Right cardiac atrium (tissue), 5 donors: Measurements from ENCODE around the gene UNC50. TPM values are rescaled to one million over a fixed set of nuclear protein-coding genes. Genes with fewer than 3 reads are reported as not detected.

Source experiments
- ATAC-seq, 2 donors: fragments of 200-7000 bp; cut with Tn5 transposase; one replicate each; pipeline versions ENCODE4 v1.8.0 to v1.9.1; 2020; ENCODE audit warnings: moderate library complexity in 2 of 2, mild to moderate bottlenecking in 1 of 2
- DNase-seq, 3 donors: peaks; one replicate each; pipeline ENCODE4 v3.0.0-alpha.2; 2020
- H3K27ac ChIP-seq: one replicate; pipeline ENCODE4 v1.5.1; 2013; ENCODE audit warnings: mild to moderate bottlenecking, low read length, control low read depth, moderate library complexity
- H3K27me3 ChIP-seq: one replicate; pipeline ENCODE4 v1.6.1; 2013; ENCODE audit not compliant: control insufficient read depth, insufficient read depth
- H3K4me1 ChIP-seq: one replicate; pipeline ENCODE4 v1.6.1; 2013; ENCODE audit warnings: low read length; ENCODE audit not compliant: control insufficient read depth, insufficient read depth
- H3K4me3 ChIP-seq: one replicate; pipeline ENCODE4 v1.5.1; 2013; ENCODE audit warnings: low read length, control low read depth
- H3K9me3 ChIP-seq: one replicate; pipeline ENCODE4 v1.6.1; 2013; ENCODE audit warnings: low read length; ENCODE audit not compliant: control insufficient read depth
- WGBS: extraction: QIAGEN DNeasy Blood & Tissue Kit; methylation state at CpG from one replicate; pipeline ENCODE4 v1.1.7; 2013; 5-methylcytosine and 5-hydroxymethylcytosine counted together
- intact Hi-C, 4 donors: fragments of 100-400 bp; cut with DNase I; formaldehyde crosslinking; loops; one replicate each; pipeline versions ENCODE4 v1.11.0 to v1.14.0; 2022 to 2023
- polyA plus RNA-seq: library from polyadenylated mRNA; stranded (reverse); fragments of 200-250 nt; gene quantifications from one replicate; pipeline ENCODE4 v1.2.3, GENCODE V29; 2013
- total RNA-seq, 4 donors: library from RNA; stranded (reverse); fragmentation: NEBNext Ultra II Directional; extraction: Animal tissue kit (Norgen Biotek cat#: 25700); gene quantifications; one replicate each; pipeline ENCODE4 v1.2.1, GENCODE V29; 2021
- donor health status: healthy with polysubstance abuse.
- donor health status: DM: no; HTN: yes; CAD: no.
- donor health status: DM: no; HTN: no; CAD: no.
- donor health status: DM: no; HTN: yes; CAD: no; lungs with severe emphysema.
- donor health status: DM: yes; HTN: yes; CAD: no.

UNC50 gene
- total and polyA plus RNA-seq, 5 donors, result 29.4 to 38.1 (median 31.4) TPM

DNA sequence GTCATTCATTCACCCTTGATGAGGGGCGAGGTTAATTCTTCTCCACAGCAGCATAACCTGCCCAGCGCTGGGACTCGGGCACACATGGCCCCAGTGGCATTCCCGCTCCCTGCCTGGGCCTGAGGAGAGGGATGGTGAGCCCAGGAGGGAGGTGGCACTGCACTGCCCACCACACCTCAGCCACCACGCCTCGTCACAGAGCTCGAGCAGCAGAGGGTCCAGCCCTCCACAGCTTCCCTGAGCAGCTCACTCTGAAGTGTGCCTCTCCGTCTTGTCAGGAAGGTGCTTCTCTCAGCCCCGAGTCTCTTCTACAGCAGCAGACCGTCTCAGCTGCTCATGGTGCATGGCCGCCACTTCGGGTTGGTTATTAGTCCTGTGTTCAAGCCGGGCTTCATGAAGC lies 35.0 kb upstream of the UNC50 start:
- no peaks in the 10 kb centered on the region for H3K27me3 ChIP-seq
- ATAC-seq, result no peak
- H3K27ac ChIP-seq, result no peak overlapping the region
- WGBS, result 96% methylated on average over 13 of the region's 13 CpGs
- H3K4me1 ChIP-seq, result no peaks in the 10 kb centered on the region
- H3K4me3 ChIP-seq, result no peak overlapping the region
- no peaks in the 10 kb centered on the region for H3K9me3 ChIP-seq
- intact Hi-C loops, result loop anchor here in 3 of 4 donors (10.0 kb wide), 2 partner anchors 129 to 159 kb away; partner anchors contain the start of gene INPP4A (in 1 of the 3)
- DNase-seq, result no peak

GRCh38 chr2:98576666-98577312 lies 31.6 kb upstream of the UNC50 start:
- Histone ChIP-seq H3K27ac (no peak overlapping the region), H3K4me3 (no peak overlapping the region), H3K27me3 (no peaks in the 10 kb centered on the region), H3K9me3 (no peaks in the 10 kb centered on the region), H3K4me1 (no peaks in the 10 kb centered on the region)
- ATAC-seq (peak in 1 of 2 donors; percentile 9), DNase-seq (no peak)
- 93% methylated on average over 22 of the region's 22 CpGs for WGBS
- intact Hi-C loops, result loop anchor here in 3 of 4 donors (10.0 kb wide), 2 partner anchors 132 to 162 kb away; partner anchors contain the start of gene INPP4A (in 1 of the 3)

DNA sequence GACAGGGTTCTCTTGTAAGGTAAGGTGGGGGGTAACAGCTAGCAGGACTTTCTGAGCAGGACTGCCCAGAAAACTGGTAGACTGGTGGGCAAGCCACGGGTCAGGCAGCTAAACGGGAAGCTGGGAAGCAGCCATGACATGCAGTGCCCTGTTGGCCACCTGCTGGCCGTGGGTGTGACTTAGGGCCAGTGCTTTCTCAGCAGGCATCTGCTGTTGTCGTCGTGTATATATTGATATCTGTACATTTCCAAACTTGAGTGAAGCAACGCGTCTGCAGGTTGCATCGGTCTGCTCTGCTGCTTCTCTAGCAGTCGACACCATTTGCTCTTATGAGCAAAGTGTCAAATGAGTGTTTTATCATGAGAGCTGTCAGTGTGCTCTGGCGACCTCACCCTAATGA lies 31.1 kb upstream of the UNC50 start:
- peak in 1 of 2 donors; percentile 6 for ATAC-seq
- H3K4me1 ChIP-seq, result no peaks in the 10 kb centered on the region
- no peaks in the 10 kb centered on the region for H3K9me3 ChIP-seq
- H3K4me3 ChIP-seq, result no peak overlapping the region
- no peaks in the 10 kb centered on the region for H3K27me3 ChIP-seq
- intact Hi-C loops, result loop anchor here in 3 of 4 donors (10.0 kb wide), 2 partner anchors 133 to 163 kb away; partner anchors contain the start of gene INPP4A (in 1 of the 3)
- H3K27ac ChIP-seq, result no peak overlapping the region
- 44% methylated on average over 10 of the region's 10 CpGs for WGBS
- no peak for DNase-seq

DNA sequence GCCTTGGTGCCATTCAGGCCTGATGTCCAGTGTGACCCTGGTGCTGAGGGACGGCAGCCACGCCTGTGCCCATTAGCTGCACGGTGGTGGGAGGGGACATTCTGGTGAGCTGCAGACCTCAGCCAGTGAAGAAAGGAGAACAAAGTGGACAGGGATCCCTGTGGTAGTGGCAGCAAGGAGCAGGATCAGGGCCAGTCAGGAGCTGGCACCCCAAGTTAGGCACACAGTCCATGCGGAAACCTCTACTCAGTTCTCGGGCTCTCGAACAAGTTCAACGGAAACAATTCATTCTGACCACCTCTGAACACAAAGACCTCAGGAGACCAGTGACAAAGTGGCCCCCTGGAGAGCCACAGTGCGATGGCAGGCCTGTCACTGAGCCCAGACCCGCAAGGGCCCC lies 30.2 kb upstream of the UNC50 start:
- WGBS, result 91% methylated on average over 9 of the region's 9 CpGs
- DNase-seq (no peak), ATAC-seq (no peak)
- Histone ChIP-seq H3K4me1 (no peaks in the 10 kb centered on the region), H3K27ac (no peak overlapping the region), H3K27me3 (no peaks in the 10 kb centered on the region), H3K9me3 (no peaks in the 10 kb centered on the region), H3K4me3 (no peak overlapping the region)
- intact Hi-C loops, result loop anchor here in 3 of 4 donors (10.0 kb wide), 2 partner anchors 133 to 163 kb away; partner anchors contain the start of gene INPP4A (in 1 of the 3)

GRCh38 chr2:98579926-98580325 lies 28.5 kb upstream of the UNC50 start:
- no peaks in the 10 kb centered on the region for H3K27me3 ChIP-seq
- intact Hi-C loops, result loop anchor here in 3 of 4 donors (10.0 kb wide), 2 partner anchors 135 to 165 kb away; partner anchors contain the start of gene INPP4A (in 1 of the 3)
- no peak overlapping the region for H3K27ac ChIP-seq
- no peak overlapping the region for H3K4me3 ChIP-seq
- H3K4me1 ChIP-seq, result no peaks in the 10 kb centered on the region
- no peaks in the 10 kb centered on the region for H3K9me3 ChIP-seq
- ATAC-seq (no peak), DNase-seq (no peak)
- 84% methylated on average over 7 of the region's 7 CpGs for WGBS

- Histone ChIP-seq H3K27me3 (no peaks in the 10 kb centered on the region), H3K27ac (no peak overlapping the region), H3K4me3 (no peak overlapping the region), H3K4me1 (no peaks in the 10 kb centered on the region), H3K9me3 (no peaks in the 10 kb centered on the region)
- intact Hi-C loops, result no loop called here
- ATAC-seq (no peak), DNase-seq (no peak)
- WGBS, result 90% methylated on average over 10 of the region's 10 CpGs
Observed at GRCh38 chr2:98580656-98581284, 27.6 kb upstream of the UNC50 start.

DNA sequence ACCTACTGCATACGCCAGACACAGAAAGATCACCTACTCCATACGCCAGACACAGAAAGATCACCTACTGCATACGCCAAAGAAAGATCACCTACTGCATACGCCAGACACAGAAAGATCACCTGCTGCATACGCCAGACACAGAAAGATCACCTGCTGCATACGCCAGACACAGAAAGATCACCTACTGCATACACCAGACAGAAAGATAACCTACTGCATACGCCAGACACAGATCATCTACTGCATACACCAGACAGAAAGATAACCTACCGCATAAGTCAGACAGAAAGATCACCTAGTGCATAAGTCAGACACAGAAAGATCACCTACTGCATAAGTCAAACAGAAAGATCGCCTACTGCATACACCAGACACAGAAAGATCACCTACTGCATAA lies 25.9 kb upstream of the UNC50 start:
- Histone ChIP-seq H3K9me3 (no peaks in the 10 kb centered on the region), H3K4me1 (no peaks in the 10 kb centered on the region), H3K27me3 (no peaks in the 10 kb centered on the region), H3K4me3 (no peak overlapping the region), H3K27ac (no peak overlapping the region)
- intact Hi-C loops, result no loop called here
- WGBS, result 94% methylated on average over 9 of the region's 9 CpGs
- DNase-seq, result no peak
- ATAC-seq, result no peak

DNA sequence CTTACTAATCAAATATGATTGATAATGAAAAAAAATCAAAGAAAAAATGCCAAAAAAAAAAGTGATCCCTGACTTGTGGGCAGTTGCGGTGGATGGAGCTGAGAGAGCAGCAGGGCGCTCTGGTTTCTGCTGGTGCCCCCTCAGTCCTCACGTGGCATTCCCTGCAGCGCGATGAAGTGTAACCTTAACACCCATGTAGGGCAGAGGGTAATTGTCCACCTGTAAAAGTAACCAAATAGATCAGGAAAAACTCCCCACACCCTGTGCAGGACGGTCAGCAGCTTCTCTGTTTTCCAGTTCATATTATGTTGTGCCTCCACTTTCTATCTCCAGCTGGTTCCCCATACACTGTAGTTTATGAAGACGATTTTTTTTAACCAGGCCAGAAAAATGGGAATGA lies 25.1 kb upstream of the UNC50 start:
- H3K27me3 ChIP-seq, result no peaks in the 10 kb centered on the region
- no peak overlapping the region for H3K4me3 ChIP-seq
- DNase-seq (no peak), ATAC-seq (no peak)
- no peak overlapping the region for H3K27ac ChIP-seq
- 95% methylated on average over 7 of the region's 7 CpGs for WGBS
- no peaks in the 10 kb centered on the region for H3K9me3 ChIP-seq
- intact Hi-C loops, result no loop called here
- no peaks in the 10 kb centered on the region for H3K4me1 ChIP-seq

DNA sequence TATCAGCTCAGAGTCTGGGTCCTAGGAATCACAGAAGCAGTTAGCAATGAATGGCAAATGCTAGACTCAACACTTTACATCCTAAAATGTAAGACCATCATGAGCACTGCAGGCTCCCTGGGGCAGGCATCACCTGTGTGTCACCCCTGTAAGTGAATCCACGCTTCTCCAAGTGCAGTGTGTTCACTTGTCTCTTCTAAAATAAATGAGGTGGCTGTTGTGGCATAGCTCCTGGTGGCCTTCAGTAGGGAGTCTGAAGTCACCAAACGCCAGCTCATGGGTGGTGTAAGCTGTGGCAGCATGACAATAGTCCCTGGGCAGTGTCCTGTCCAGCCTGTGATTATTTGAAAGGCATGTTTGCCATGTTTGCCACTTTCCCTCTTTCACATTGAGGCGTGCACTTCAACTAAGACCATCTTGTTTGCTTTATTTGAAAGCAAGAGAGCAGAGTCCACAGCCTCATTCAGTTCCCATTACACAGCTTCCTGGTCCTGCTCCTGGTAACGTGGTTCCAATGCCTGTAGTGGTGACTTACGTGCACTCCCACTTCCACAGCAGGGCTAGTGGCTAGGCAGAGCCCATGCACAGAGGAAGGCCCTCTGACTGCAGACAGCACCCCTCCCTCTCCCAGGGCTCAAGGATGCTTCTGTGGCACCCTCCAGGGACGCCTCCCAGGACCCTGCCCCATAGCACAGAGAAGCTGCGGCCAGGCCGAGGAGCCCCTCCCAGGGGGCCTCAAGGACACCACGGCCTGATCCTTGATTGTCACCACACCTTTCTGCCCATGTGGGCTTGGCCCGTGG lies 24.4 kb upstream of the UNC50 start:
- Histone ChIP-seq H3K27ac (no peak overlapping the region), H3K4me1 (no peaks in the 10 kb centered on the region), H3K4me3 (no peak overlapping the region), H3K27me3 (no peaks in the 10 kb centered on the region), H3K9me3 (no peaks in the 10 kb centered on the region)
- WGBS, result 88% methylated on average over 10 of the region's 10 CpGs
- DNase-seq, result no peak
- intact Hi-C loops, result no loop called here
- no peak for ATAC-seq

- DNase-seq (no peak), ATAC-seq (no peak)
- WGBS, result 93% methylated on average over 10 of the region's 10 CpGs
- intact Hi-C loops, result no loop called here
- H3K27me3 ChIP-seq, result no peaks in the 10 kb centered on the region
- no peak overlapping the region for H3K27ac ChIP-seq
- no peaks in the 10 kb centered on the region for H3K9me3 ChIP-seq
- no peak overlapping the region for H3K4me3 ChIP-seq
- H3K4me1 ChIP-seq, result no peaks in the 10 kb centered on the region
Observed at GRCh38 chr2:98585386-98585785, 23.0 kb upstream of the UNC50 start.
